Lower lobe of right lung (tissue), 2 donors: ENCODE measurements around the gene COL20A1. TPM values are rescaled to one million over a fixed set of nuclear protein-coding genes. Genes with fewer than 3 reads are reported as not detected.

Experiments
- ATAC-seq, 2 donors: fragments of 200-7000 bp; cut with Tn5 transposase; one replicate each; pipeline ENCODE4 v1.9.1; 2020 to 2022; ENCODE audit warnings: mild to moderate bottlenecking in 2 of 2, moderate library complexity in 2 of 2
- DNase-seq: peaks from one replicate; pipeline ENCODE4 v3.0.0-alpha.2; 2020
- H3K27ac ChIP-seq: fragments of 200-600 bp; one replicate; pipeline ENCODE4 v1.8.0; 2022
- H3K27me3 ChIP-seq: fragments of 200-600 bp; one replicate; pipeline ENCODE4 v1.8.0; 2022; ENCODE audit warnings: low read depth
- H3K36me3 ChIP-seq: fragments of 200-600 bp; one replicate; pipeline ENCODE4 v1.8.0; 2022; ENCODE audit warnings: mild to moderate bottlenecking
- H3K4me1 ChIP-seq: fragments of 200-600 bp; one replicate; pipeline ENCODE4 v1.8.0; 2022
- H3K4me3 ChIP-seq: fragments of 200-600 bp; one replicate; pipeline ENCODE4 v1.8.0; 2022; ENCODE audit warnings: mild to moderate bottlenecking
- H3K9me3 ChIP-seq: fragments of 200-600 bp; one replicate; pipeline ENCODE4 v1.8.0; 2022
- intact Hi-C: fragments of 100-400 bp; cut with DNase I; formaldehyde crosslinking; loops from one replicate; pipeline ENCODE4 v1.11.0; 2022
- total RNA-seq: library from RNA; stranded (reverse); fragmentation: NEBNext Ultra II Directional; extraction: Animal tissue kit (Norgen Biotek cat#: 25700); gene quantifications from one replicate; pipeline ENCODE4 v1.2.1, GENCODE V29; 2021
- TF ChIP-seq, protein P1 (sequence below): fragments of 200-600 bp; IDR thresholded peaks from one replicate; pipeline ENCODE4 v1.8.0; 2022; ENCODE audit warnings: antibody characterized with exemption, mild to moderate bottlenecking
- donor health status: DM: no; HTN: yes; CAD: no; lungs with severe emphysema.

Gene COL20A1
- total RNA-seq, 1 donor from 2014 or later, result not detected

DNA sequence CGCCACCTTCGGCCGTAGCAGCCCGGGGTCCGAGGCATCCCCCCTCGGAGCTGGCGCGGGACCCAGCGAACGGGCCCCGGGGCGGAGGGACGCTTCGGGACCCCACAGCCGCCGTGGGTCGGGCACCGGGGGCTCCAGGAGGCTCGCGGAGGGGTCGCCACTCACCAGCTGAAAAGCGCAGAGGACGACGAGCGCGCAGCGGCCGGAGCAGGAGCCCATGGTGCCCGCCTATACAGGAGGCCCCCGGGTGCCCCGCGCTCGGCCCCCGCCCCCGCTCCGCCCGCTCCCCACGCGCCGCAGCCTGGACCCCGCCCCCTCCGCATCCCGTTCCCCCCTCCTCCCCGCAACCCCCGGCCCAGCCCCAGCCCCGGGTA, 38.8 kb upstream of the COL20A1 start, which contains the start of gene NKAIN4:
NKAIN4 (minus strand) TSS at position 232 of the 374 bp plus-strand sequence; CDS start at position 219, 13 bp downstream.
- DNase-seq, result no peak
- Histone ChIP-seq H3K4me1 (peaks cover 10% of the 10 kb centered on the region), H3K36me3 (no peaks in the 10 kb centered on the region), H3K4me3 (peak within 1 kb of the TSS; percentile 35), H3K27ac (no peak within 1 kb of the TSS), H3K27me3 (peaks cover 67% of the 10 kb centered on the region), H3K9me3 (no peaks in the 10 kb centered on the region)
- intact Hi-C loops, result no loop called here
- TF ChIP-seq, protein P1, sequence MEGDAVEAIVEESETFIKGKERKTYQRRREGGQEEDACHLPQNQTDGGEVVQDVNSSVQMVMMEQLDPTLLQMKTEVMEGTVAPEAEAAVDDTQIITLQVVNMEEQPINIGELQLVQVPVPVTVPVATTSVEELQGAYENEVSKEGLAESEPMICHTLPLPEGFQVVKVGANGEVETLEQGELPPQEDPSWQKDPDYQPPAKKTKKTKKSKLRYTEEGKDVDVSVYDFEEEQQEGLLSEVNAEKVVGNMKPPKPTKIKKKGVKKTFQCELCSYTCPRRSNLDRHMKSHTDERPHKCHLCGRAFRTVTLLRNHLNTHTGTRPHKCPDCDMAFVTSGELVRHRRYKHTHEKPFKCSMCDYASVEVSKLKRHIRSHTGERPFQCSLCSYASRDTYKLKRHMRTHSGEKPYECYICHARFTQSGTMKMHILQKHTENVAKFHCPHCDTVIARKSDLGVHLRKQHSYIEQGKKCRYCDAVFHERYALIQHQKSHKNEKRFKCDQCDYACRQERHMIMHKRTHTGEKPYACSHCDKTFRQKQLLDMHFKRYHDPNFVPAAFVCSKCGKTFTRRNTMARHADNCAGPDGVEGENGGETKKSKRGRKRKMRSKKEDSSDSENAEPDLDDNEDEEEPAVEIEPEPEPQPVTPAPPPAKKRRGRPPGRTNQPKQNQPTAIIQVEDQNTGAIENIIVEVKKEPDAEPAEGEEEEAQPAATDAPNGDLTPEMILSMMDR, result no peak
- no peak for ATAC-seq

DNA sequence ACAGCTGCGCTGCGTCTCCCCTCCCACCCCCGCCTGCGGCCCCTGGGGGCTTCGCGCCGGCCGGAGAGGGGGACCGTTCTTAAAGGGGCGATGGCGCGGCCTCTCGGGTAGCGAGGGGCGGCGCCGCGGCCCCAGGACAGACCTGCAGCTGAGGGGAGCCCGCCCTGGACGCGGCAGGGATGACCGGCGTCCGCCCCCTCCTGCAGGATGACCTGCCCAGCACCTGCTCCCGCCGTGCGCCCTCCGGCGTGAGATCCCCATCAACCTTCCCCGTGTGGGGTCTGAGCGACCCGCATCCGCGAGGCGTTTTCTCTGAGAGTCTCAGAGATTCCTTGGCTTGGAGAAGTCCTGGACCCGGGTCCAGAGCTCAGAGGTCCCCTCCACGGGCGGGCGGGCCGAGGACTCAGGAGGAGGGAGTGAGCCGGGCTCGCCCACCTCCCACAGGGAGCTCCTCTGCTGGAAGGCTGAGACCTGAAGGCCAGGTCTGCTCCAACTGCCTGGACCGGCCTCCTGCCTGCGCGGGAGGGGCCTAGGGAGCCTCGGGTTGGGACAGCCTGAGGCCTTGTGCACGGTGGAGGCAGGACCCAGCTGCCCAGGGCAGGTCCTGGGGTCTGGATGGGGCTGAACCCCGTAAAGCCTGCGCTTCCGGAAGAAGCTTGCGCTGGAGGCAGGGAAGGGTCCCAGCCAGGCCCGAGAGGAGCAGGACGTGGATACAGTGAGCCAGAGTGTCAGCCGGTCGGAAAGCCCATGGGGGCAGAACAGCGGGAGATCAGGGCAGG, 38.2 kb upstream of the COL20A1 start:
- no peaks in the 10 kb centered on the region for H3K36me3 ChIP-seq
- TF ChIP-seq, protein P1, result no peak
- H3K4me1 ChIP-seq, result peaks cover 10% of the 10 kb centered on the region
- ATAC-seq (peak in 1 of 2 donors; percentile 9), DNase-seq (no peak)
- no peaks in the 10 kb centered on the region for H3K9me3 ChIP-seq
- intact Hi-C loops, result no loop called here
- no peak overlapping the region for H3K27ac ChIP-seq
- no peak overlapping the region for H3K4me3 ChIP-seq
- peaks cover 71% of the 10 kb centered on the region for H3K27me3 ChIP-seq

DNA sequence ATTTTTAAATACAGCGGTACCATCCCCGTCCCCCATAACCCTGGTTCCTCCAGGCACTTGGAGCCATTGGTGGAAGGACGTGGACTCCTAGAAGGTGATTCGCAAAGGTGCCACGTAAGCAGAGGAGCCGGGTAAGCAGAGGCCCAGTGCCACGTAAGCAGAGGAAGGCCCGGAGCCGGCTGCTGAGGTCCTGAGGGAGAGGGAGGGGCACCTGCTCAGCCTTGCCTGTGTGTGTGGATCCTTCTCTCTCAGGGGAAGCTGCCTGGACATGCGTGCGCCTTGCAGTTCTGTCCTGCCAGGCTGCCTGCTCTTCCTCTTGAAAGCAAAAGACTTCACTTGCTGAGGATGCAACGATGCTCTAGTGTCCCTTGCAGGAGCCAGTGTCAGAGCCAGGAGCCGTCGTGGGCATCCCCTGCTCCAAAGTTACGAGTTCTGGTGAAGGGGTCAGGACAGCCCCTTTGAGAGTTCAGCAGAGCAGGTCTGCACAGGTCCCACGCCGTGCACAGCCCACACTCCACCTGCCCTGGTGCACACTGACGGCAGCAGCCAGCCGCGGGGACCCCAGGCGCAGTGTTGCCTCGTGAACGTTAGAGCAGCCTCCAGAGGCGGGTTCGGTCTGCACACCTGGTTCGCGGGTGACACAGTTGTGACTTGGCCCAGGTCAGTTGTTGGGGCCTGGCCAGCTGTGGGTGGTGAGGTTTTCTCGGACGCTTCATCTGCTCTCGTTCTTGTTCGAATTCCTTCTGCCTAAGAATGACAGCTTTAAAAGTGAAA, 36.9 kb upstream of the COL20A1 start:
- Histone ChIP-seq H3K27ac (no peak overlapping the region), H3K36me3 (no peaks in the 10 kb centered on the region), H3K4me1 (peaks cover 10% of the 10 kb centered on the region), H3K9me3 (no peaks in the 10 kb centered on the region), H3K4me3 (no peak overlapping the region), H3K27me3 (peaks cover 84% of the 10 kb centered on the region)
- intact Hi-C loops, result no loop called here
- ATAC-seq, result no peak
- TF ChIP-seq, protein P1, result no peak
- DNase-seq, result no peak

DNA sequence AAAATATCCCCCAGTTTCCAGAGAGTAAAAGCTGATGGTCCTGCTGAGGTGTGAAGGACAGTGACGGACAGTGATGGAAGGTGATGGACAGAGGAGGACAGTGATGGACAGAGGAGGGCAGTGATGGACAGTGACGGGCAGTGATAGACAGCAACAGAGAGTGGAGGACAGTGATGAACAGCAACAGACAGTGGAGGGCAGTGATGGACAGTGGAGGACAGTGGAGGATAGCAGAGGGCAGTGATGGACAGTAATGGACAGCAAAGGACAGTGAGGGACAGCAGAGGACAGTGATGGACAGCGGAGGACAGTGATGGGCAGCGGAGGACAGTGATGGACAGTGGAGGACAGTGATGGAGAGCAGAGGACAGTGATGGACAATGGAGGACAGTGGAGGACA, 36.0 kb upstream of the COL20A1 start:
- intact Hi-C loops, result no loop called here
- peaks cover 86% of the 10 kb centered on the region for H3K27me3 ChIP-seq
- no peak overlapping the region for H3K27ac ChIP-seq
- peaks cover 10% of the 10 kb centered on the region for H3K4me1 ChIP-seq
- ATAC-seq (no peak), DNase-seq (no peak)
- H3K4me3 ChIP-seq, result no peak overlapping the region
- no peaks in the 10 kb centered on the region for H3K9me3 ChIP-seq
- no peaks in the 10 kb centered on the region for H3K36me3 ChIP-seq
- TF ChIP-seq, protein P1, result no peak

DNA sequence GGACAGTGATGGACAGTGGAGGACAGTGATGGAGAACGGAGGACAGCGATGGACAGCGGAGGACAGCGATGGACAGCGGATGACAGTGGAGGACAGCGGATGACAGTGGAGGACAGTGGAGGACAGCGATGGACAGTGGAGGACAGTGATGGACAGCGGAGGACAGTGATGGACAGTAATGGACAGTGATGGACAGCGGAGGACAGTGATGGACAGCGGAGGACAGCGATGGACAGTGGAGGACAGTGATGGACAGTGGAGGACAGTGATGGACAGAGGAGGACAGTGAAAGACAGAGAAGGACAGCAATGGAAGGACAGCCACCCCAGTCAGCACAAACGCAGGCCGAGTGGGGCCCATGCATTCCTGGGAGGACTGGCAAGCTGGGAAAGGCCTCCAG, 35.4 kb upstream of the COL20A1 start:
- TF ChIP-seq, protein P1, result no peak
- Histone ChIP-seq H3K4me3 (no peak overlapping the region), H3K9me3 (no peaks in the 10 kb centered on the region), H3K27ac (no peak overlapping the region), H3K27me3 (peaks cover 83% of the 10 kb centered on the region), H3K4me1 (peaks cover 10% of the 10 kb centered on the region), H3K36me3 (no peaks in the 10 kb centered on the region)
- no peak for DNase-seq
- intact Hi-C loops, result no loop called here
- no peak for ATAC-seq
